Measurements from ENCODE around the gene WDR82.

The WDR82 gene

GRCh38 chr3:52226229-52226817 lies 52.1 kb downstream of the WDR82 start:
- in situ Hi-C loops (cut with MboI; ENCODE audit: low sequenced_read_pairs) = no loop called here

GRCh38 chr3:52225452-52226228 lies 52.8 kb downstream of the WDR82 start, which contains the start of gene TLR9:
TLR9 (minus strand) TSS chr3:52225645; CDS start chr3:52225529, 116 bp downstream.
- in situ Hi-C loops (cut with MboI; ENCODE audit: low sequenced_read_pairs) = no loop called here

DNA sequence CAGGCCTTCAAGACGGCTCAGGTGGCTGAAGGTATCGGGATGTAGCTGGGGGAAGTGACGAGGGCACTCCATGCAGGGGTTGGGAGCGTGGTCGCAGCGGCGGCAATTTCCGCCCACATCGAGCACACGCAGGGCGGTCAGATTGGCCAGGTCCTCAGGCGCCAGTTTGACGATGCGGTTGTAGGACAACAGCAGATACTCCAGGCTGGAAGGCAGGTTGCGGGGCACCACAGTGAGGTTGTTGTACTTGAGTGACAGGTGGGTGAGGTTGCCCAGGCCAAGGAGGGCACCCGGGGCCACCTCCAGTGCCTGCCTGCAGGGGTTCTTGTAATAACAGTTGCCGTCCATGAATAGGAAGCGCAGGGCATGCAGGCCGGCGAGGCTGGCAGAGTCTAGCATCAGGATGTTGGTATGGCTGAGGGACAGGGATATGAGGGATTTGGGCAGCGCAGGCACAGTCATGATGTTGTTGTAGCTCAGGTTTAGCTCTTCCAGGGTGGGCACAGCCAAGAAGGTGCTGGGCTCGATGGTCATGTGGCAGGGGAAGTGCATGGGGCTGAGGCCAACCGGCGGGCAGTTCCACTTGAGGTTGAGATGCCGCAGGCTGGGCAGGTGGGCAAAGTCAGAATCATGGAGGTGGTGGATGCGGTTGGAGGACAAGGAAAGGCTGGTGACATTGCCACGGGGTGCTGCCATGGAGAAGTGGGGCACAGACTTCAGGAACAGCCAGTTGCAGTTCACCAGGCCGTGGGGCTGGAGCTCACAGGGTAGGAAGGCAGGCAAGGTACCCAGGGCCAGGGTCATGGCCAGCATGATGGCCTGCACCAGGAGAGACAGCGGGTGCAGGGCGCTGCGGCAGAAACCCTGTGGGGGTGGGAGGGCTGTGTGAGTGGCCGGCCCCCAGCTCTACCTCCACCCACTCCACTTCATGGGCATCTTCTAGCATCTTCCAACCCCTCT lies 54.7 kb downstream of the WDR82 start:
- in situ Hi-C loops (cut with MboI; ENCODE audit: low sequenced_read_pairs) = no loop called here

DNA sequence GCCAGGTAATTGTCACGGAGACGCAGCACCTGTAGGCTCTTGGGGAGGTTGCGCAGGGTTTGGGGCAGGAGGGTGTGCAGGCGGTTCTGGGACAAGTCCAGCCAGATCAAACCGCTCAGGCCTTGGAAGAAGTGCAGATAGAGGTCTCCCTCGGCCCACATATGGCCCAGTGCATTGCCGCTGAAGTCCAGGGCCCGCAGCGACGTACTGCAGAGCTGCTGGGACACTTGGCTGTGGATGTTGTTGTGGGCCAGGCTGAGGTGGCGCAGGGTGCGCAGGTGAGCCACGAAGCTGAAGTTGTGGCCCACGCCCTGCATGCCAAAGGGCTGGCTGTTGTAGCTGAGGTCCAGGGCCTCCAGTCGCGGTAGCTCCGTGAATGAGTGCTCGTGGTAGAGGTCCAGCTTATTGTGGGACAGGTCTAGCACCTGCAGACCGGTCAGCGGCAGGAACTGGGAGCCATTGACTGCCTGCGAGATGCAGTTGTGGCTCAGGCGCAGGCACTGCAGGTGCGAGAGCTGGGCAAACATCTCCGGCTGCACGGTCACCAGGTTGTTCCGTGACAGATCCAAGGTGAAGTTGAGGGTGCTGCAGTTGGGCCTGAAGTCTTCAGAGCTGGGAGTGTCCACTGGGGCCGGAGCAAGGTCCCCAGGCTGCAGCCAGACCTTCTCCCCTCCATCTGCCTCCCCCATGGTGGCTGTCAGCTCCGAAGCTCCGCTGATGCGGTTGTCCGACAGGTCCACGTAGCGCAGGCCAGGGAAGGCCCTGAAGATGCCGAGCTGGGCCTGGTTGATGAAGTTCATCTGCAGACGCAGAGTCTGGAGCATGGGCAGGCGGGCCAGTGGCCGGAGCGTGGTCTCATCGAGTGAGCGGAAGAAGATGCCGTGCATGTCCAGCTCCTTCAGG lies 55.9 kb downstream of the WDR82 start:
- in situ Hi-C loops (cut with MboI; ENCODE audit: low sequenced_read_pairs) = no loop called here

- in situ Hi-C loops (cut with MboI; ENCODE audit: low sequenced_read_pairs) = no loop called here
These were observed 56.7 kb downstream of the WDR82 start for GRCh38 chr3:52221563-52222318.

DNA sequence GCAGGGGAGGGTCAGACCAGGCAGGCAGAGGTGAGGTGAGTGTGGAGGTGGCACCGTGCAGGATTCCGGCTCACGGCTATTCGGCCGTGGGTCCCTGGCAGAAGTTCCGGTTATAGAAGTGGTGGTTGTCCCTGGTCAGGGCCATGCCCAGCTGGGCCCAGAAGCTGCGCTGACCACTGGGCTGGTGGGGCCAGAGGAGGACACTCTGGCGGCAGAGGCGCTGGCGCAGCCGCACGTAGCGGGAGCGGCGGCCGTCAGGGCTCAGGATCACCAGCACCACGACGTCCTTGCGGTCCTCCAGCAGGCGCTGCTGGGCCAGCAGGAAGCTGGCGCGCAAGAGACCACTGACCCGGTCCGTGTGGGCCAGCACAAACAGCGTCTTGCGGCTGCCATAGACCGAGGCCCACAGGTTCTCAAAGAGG lies 57.3 kb downstream of the WDR82 start:
- in situ Hi-C loops (cut with MboI; ENCODE audit: low sequenced_read_pairs) = no loop called here

GRCh38 chr3:52220380-52221026 lies 57.9 kb downstream of the WDR82 start:
- in situ Hi-C loops (cut with MboI; ENCODE audit: low sequenced_read_pairs) = no loop called here

DNA sequence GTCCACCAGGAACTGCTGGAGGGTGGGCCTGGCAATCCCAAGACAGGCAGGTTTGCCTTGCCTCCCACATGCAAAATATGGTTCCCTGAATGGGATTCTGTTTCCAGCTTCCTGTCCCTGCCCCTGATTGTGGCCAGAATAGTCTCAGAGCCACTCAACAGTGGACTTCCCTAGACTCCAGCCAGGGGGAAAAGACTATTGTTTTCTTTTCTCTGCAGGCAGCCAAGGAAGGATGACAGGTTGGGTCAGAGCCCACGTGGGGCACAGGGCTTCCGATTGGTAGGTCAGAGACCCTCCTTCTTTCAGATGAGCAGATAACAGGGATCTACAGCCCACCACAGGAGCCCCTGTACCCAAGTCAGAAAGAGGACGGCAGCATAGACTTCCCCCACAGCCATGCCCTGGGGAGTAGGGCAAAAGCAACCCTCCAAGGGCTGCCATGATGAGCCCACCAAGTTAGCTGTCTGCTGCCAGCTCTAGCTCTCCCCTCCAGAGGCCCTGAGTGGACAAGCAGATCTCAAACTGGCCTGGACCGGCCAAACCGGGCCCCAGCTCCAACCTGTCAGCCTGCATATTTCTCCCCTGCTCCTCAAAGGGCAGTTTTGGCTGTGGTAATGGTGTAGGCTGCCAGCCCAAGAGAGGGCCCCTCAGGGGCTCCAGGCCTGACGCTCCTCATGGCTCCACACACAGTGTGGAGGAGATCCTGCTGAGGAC lies 59.4 kb downstream of the WDR82 start:
- in situ Hi-C loops (cut with MboI; ENCODE audit: low sequenced_read_pairs) = no loop called here

DNA sequence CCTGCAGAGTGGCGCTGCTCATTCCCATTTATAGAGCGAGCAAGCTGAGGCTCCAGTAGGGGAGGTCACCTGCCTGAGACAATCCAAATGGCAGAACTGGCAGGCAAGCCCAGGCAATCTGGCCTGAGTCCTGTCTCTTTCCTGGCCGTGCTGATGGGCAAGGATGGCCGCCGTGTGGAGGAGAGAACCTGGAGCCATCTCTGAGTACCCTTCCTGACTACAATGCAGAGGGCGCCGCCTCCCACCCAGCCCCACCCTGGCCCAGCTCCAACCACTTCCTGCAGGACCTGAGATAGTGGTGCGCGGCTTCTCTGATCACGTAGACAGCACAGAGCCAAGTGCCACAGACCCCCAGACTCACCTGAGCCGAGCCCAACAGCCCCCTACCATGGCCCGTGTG lies 60.0 kb downstream of the WDR82 start:
- in situ Hi-C loops (cut with MboI; ENCODE audit: low sequenced_read_pairs) = no loop called here

GRCh38 chr3:52218026-52218425 lies 60.4 kb downstream of the WDR82 start:
- in situ Hi-C loops (cut with MboI; ENCODE audit: low sequenced_read_pairs) = no loop called here

- in situ Hi-C loops (cut with MboI; ENCODE audit: low sequenced_read_pairs) = no loop called here
These were observed 61.0 kb downstream of the WDR82 start for GRCh38 chr3:52217409-52217805.

- in situ Hi-C loops (cut with MboI; ENCODE audit: low sequenced_read_pairs) = no loop called here
These were observed 61.7 kb downstream of the WDR82 start for GRCh38 chr3:52216585-52217408.

DNA sequence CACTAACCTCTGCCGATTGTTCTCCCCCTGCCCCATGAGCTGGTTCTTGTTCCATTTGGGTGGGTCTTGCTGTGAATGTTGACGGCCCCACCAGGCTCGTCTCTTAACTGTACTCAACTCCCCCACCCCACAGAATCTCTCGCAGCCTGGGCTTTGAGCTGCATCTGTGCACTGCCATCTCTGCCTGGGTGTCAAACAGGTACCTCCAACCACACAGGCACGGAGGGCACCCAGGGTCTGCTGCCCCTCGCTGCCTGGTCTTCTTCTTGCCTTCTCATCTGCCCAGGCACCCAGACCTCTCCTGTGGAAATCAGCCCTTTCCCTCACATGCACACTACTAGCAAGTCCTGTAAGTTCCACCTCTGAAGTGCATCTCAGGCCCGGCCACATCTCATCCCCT lies 63.1 kb downstream of the WDR82 start:
- in situ Hi-C loops (cut with MboI; ENCODE audit: low sequenced_read_pairs) = no loop called here

- in situ Hi-C loops (cut with MboI; ENCODE audit: low sequenced_read_pairs) = no loop called here
These were observed 64.5 kb downstream of the WDR82 start for GRCh38 chr3:52213901-52214300.

DNA sequence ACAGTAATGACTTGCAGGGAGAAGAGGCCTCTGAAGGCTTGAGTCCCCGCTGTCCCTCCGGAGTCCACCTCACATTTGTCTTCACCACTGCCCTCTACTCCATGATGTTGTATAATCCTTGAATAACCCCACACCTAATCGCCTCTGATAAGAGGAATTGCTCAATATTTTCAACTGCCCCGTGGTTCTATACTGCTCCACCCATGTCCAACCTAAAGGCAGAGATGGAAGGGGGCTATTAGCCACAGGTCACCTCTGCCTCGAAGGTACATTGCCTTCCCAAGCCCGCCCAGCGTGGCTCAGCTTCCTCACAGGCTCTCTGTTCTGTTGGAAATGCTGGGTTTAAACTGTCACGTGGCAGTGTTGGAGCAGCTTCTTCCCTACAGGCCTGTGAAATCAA lies 65.4 kb downstream of the WDR82 start:
- in situ Hi-C loops (cut with MboI; ENCODE audit: low sequenced_read_pairs) = no loop called here

DNA sequence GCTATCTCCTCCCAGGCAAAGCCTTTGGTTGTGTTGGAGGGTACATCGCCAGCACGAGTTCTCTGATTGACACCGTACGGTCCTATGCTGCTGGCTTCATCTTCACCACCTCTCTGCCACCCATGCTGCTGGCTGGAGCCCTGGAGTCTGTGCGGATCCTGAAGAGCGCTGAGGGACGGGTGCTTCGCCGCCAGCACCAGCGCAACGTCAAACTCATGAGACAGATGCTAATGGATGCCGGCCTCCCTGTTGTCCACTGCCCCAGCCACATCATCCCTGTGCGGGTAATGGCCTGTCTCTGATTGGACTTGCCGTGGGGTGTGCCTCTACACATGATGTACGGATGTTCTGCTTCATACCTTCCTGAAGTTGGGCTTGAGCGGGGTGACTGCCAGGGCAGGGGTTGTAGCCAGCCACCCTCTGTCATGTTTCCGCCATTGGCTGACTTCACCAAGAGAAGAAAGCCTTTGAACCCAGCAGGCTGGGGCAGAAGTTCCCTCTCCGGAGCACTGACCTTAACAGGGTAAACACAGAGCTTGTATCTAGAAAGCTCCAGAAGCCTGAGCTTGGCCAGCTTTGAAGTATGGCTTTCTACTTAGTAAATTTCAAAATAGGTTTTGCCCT lies 67.1 kb downstream of the WDR82 start:
- in situ Hi-C loops (cut with MboI; ENCODE audit: low sequenced_read_pairs) = no loop called here

DNA sequence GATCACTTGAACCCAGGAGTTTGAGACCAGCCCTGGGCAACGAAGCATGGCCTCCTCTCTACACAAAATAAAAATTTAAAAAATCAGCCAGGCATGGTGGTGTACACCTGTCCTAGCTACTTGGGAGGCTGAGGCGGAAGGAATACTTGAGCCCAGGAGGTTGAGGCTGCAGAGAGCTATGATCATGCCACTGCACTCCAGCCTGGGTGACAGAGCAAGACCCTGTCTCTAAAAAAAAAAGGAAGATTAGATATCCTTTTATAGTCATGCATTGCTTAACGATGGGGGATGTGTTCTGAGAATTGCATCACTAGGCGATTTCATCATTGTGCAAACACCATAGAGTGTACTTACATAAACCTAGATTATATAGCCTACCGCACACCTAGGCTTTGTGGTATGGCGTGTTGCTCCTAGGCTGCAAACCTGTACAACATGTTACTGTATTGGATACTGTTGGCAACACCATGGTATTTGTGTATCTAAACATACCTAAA lies 67.9 kb downstream of the WDR82 start:
- in situ Hi-C loops (cut with MboI; ENCODE audit: low sequenced_read_pairs) = no loop called here

Measured in HL-60/S4 treated with phorbol 12-myristate 13-acetate at 8.2 ng/mL for 4 days and 3 days (cell line).